ENCODE measurements around the gene CAPN1.

GRCh38 chr11:65136515-65137096 is 45.1 kb upstream of the CAPN1 start:
- TF ChIP-seq ZNF274 (IDR thresholded peaks at IDR 0.05; ENCODE audit: low read depth, low read length) (no peak), SUZ12 (IDR thresholded peaks at IDR 0.05; ENCODE audit: extremely low read depth, insufficient read depth, insufficient read length) (no peak)
